ENCODE measurements around the gene AGAP3.

GRCh38 chr7:151083824-151084160 lies 2.5 kb upstream of the AGAP3 start:
- TF ChIP-seq CTCF (conservative IDR thresholded peaks at IDR 0.05; ENCODE audit: low read depth, low read length), result no peak
- no peak for TF ChIP-seq EZH2 (IDR thresholded peaks at IDR 0.05; ENCODE audit: borderline replicate concordance, low read depth, low read length, poor library complexity, severe bottlenecking)
